Endothelial cell of umbilical vein (primary cell): ENCODE data around the gene FANCF.

Source experiments
- EZH2 ChIP-seq: IDR thresholded peaks from 2 replicates; pipeline ENCODE4 v1.6.1; 2012; ENCODE audit warnings: borderline replicate concordance, low read depth, mild to moderate bottlenecking, moderate library complexity, low read length, inconsistent platforms; ENCODE audit not compliant: severe bottlenecking
- FOS ChIP-seq: IDR thresholded peaks from 2 replicates; pipeline ENCODE4 v1.6.1; 2011; ENCODE audit warnings: mild to moderate bottlenecking, low read length, moderate library complexity, borderline replicate concordance; ENCODE audit not compliant: insufficient read depth
- GATA2 ChIP-seq: IDR thresholded peaks from 2 replicates; pipeline ENCODE4 v1.7.0; 2011; ENCODE audit warnings: low read depth, mild to moderate bottlenecking, moderate library complexity, mixed read lengths, low read length; ENCODE audit not compliant: insufficient read length, insufficient read depth
- JUN ChIP-seq: IDR thresholded peaks from 2 replicates; pipeline ENCODE4 v1.6.1; 2011; ENCODE audit warnings: borderline replicate concordance, low read depth; ENCODE audit not compliant: insufficient read length, insufficient read depth
- MYC ChIP-seq: IDR thresholded peaks from one replicate; pipeline ENCODE4 v1.6.1; 2011; ENCODE audit warnings: mild to moderate bottlenecking, low read depth, low read length
- POLR2A ChIP-seq: IDR thresholded peaks from 2 replicates; pipeline ENCODE4 v1.6.1; 2012; ENCODE audit warnings: low read depth, mild to moderate bottlenecking, control low read depth, low read length
- POLR2AphosphoS5 ChIP-seq: IDR thresholded peaks from 2 replicates; pipeline ENCODE4 v1.6.1; 2012; ENCODE audit warnings: low read depth, mild to moderate bottlenecking, control low read depth, low read length, moderate library complexity; ENCODE audit not compliant: insufficient read depth
- TF ChIP-seq, protein P1 (sequence below), 2 donors: IDR thresholded peaks; 1 replicate in 1 of 2; 2 replicates in 1 of 2; pipeline ENCODE4 v1.5.1; 2011; ENCODE audit warnings: low read length in 2 of 2, mild to moderate bottlenecking in 2 of 2, moderate library complexity in 2 of 2, control low read depth in 1 of 2, inconsistent platforms in 1 of 2, low read depth in 1 of 2; ENCODE audit not compliant: insufficient read depth in 1 of 2; ENCODE audit errors: extremely low read depth in 1 of 2
- TF ChIP-seq, protein P2 (sequence below): IDR thresholded peaks from 2 replicates; pipeline ENCODE4 v1.6.1; 2011; ENCODE audit not compliant: insufficient read depth, insufficient read length

DNA sequence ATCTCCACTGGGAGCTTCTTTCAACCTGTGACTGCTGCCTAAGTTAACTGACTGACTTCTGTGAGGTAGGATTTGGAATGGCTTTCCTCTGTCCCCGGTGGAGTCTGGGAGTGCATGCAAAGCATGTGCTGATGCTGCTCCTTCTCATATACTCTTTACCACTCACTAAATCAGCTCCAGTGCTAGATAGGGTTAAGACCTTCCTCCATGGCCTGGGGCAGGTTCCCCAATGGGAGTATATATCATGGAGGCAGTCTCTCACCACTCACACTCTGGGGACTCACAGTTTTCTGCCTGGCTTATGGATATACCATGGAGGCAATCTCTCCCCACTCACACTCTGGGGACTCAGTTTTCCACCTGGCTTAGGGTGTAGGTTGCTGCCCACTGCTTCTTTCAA, 10.1 kb upstream of the FANCF start:
- TF ChIP-seq, protein P1, sequence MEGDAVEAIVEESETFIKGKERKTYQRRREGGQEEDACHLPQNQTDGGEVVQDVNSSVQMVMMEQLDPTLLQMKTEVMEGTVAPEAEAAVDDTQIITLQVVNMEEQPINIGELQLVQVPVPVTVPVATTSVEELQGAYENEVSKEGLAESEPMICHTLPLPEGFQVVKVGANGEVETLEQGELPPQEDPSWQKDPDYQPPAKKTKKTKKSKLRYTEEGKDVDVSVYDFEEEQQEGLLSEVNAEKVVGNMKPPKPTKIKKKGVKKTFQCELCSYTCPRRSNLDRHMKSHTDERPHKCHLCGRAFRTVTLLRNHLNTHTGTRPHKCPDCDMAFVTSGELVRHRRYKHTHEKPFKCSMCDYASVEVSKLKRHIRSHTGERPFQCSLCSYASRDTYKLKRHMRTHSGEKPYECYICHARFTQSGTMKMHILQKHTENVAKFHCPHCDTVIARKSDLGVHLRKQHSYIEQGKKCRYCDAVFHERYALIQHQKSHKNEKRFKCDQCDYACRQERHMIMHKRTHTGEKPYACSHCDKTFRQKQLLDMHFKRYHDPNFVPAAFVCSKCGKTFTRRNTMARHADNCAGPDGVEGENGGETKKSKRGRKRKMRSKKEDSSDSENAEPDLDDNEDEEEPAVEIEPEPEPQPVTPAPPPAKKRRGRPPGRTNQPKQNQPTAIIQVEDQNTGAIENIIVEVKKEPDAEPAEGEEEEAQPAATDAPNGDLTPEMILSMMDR (IDR thresholded peaks at IDR 0.05; ENCODE audit: extremely low read depth in 1 of 2, insufficient read depth in 1 of 2, low read depth in 1 of 2, low read length in 2 of 2) = no peak
- TF ChIP-seq POLR2AphosphoS5 (no peak), EZH2 (no peak), POLR2A (no peak), JUN (no peak), FOS (no peak), GATA2 (no peak), MYC (no peak)
- TF ChIP-seq, protein P2, sequence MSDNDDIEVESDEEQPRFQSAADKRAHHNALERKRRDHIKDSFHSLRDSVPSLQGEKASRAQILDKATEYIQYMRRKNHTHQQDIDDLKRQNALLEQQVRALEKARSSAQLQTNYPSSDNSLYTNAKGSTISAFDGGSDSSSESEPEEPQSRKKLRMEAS = no peak
